GM12873 (cell line): ENCODE data around the gene GPR137C.

Source experiments
- CTCF ChIP-seq: IDR thresholded peaks from 2 replicates; pipeline ENCODE4 v1.5.1; 2012; ENCODE audit warnings: low read depth, mild to moderate bottlenecking, moderate library complexity, low read length, control low read depth; ENCODE audit not compliant: insufficient read depth; ENCODE audit errors: missing control alignments

The GPR137C gene

GRCh38 chr14:52641745-52642144 lies 89.1 kb downstream of the GPR137C start:
- no peak for TF ChIP-seq CTCF

GRCh38 chr14:52649511-52649910 lies 96.9 kb downstream of the GPR137C start:
- no peak for TF ChIP-seq CTCF

GRCh38 chr14:52650774-52651173 lies 98.1 kb downstream of the GPR137C start:
- TF ChIP-seq CTCF, result no peak

DNA sequence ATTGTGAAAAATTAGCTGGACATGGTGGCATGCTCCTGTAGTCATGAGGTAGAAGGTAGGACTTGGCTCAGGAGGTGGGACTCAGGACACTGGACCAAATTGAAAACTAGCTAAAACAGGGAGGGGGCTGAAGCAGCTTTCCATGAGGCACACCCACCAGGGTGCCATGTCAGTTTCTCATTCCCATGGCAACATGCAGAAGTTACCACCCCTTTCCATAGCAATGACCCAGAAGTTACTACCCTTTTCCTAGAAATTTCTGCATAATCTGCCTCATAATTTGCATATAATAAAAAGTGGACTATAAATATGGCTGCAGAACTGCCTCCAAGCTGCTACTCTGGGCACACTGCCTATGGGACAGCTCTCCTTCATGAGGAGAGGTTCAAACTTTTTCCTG lies 104.3 kb downstream of the GPR137C start:
- no peak for TF ChIP-seq CTCF

GRCh38 chr14:52660325-52660724 lies 107.7 kb downstream of the GPR137C start:
- TF ChIP-seq CTCF, result no peak

GRCh38 chr14:52660832-52661231 lies 108.2 kb downstream of the GPR137C start:
- no peak for TF ChIP-seq CTCF

DNA sequence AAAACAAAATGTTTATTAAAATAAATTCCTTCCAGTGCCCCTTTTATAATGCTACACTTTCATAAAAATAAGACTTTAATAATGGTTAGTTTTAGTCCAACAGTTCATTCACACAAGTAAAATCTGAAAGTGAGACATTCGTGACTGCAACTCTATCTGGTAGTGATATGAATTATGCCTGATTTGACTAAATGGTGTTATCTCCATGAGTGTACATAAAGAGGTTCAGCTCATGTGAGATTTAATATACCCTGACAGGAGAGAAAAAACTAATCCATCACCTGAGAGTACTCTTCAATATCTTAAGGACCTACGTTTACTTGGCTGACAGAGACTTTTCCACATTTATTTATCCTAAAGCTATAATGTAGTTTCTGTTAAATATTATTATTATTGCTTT lies 108.7 kb downstream of the GPR137C start:
- no peak for TF ChIP-seq CTCF
